Measurements from ENCODE around the gene DCAKD. TPM values are rescaled to one million over a fixed set of nuclear protein-coding genes. Genes with fewer than 3 reads are reported as not detected.

DCAKD gene
- polyA plus RNA-seq, 2 donors, result 11.8 to 15.8 TPM

DNA sequence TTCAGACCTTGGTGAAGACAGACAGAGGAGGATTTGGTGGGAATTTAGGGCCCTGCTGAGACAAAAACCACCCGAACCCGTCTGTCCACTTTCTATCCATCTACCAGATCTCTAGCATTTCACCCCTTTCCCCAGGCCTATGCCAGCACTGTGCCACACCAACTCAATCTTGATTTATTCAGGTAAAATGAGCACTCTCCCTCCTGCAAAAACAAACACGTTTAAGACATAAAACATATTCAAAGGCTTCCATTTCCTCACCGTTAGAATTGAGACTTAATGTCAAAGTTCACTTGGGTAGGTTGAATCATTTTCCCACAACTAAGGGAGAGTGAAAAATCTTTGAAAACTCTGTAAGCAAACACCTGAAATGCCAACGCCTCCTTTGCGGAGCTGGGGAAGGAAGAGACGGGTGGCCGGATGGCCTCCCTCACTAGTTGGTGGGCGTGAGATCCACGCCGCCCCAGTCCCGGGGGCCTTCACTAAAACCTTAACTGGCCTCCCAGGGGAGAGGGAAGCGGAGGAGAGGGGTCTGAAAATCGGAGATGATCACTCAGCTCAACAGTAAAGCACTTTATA, 862 bp downstream of the DCAKD start:
- peaks cover 0 to 3% of the 10 kb centered on the region in 2 donors for H3K4me1 ChIP-seq (ENCODE audit: control insufficient read depth in 2 of 2, insufficient read depth in 2 of 2, low read length in 1 of 2)
- H3K4me3 ChIP-seq (ENCODE audit: low read depth in 1 of 2, low read length in 2 of 2), result peak overlapping the region; percentile 53 to 60
- no peaks in the 10 kb centered on the region for H3K9me3 ChIP-seq (ENCODE audit: control insufficient read depth in 2 of 2, insufficient read depth in 1 of 2, low read depth in 1 of 2, low read length in 1 of 2)
- no peaks in the 10 kb centered on the region for H3K36me3 ChIP-seq (ENCODE audit: control insufficient read depth in 2 of 2, insufficient read depth in 2 of 2, low read length in 1 of 2)
- H3K27ac ChIP-seq (ENCODE audit: low read depth in 2 of 2, low read length in 1 of 2), result peak overlapping the region; percentile 92 to 99
- no peaks in the 10 kb centered on the region for H3K27me3 ChIP-seq (ENCODE audit: control insufficient read depth in 1 of 2, insufficient read depth in 2 of 2, low read length in 2 of 2)
- 2 to 4% methylated on average over 14 of the region's 14 CpGs for WGBS, 2 donors

DNA sequence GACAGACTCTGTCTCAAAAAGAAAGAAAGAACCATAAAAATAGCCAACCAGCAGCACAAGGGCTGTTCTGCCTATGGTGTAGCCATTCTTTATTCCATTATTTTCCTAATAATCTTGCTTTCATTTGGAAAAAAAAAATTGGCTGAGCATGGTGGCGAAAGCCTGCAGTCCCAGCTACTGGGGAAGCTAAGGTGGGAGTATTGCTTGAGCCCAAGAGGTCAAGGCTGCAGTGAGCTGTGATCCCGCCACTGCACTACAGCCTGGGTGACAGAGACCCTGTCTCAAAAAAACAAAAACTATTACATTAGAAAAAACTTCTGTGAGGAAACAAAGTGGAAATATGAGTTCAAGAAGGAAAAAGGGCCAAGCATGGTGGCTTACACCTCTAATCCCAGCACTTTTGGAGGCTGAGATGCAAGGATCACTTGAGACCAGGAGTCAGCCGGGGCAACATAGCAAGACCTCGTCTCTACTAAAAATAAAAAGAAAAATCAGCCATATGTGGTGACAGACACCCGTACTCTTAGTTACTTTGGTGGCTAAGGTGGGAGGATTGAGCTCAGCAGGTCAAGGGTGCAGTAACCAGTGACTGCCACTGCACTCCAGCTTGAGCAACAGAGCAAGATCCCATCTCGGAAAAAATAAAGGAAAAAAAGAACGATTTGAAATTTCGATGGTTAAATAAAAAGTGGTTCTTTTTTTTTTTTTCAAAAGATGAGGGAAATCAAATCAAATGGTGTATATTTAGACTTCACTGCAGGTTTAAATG, 2.5 kb downstream of the DCAKD start:
- no peaks in the 10 kb centered on the region for H3K27me3 ChIP-seq (ENCODE audit: control insufficient read depth in 1 of 2, insufficient read depth in 2 of 2, low read length in 2 of 2)
- H3K36me3 ChIP-seq (ENCODE audit: control insufficient read depth in 2 of 2, insufficient read depth in 2 of 2, low read length in 1 of 2), result no peaks in the 10 kb centered on the region
- H3K9me3 ChIP-seq (ENCODE audit: control insufficient read depth in 2 of 2, insufficient read depth in 1 of 2, low read depth in 1 of 2, low read length in 1 of 2), result no peaks in the 10 kb centered on the region
- 88 to 89% methylated on average over 8 of the region's 8 CpGs for WGBS, 2 donors
- peak overlapping the region; percentile 38 to 45 for H3K27ac ChIP-seq (ENCODE audit: low read depth in 2 of 2, low read length in 1 of 2)
- no peak overlapping the region for H3K4me3 ChIP-seq (ENCODE audit: low read depth in 1 of 2, low read length in 2 of 2)
- H3K4me1 ChIP-seq (ENCODE audit: control insufficient read depth in 2 of 2, insufficient read depth in 2 of 2, low read length in 1 of 2), result peaks cover 0 to 7% of the 10 kb centered on the region in 2 donors

DNA sequence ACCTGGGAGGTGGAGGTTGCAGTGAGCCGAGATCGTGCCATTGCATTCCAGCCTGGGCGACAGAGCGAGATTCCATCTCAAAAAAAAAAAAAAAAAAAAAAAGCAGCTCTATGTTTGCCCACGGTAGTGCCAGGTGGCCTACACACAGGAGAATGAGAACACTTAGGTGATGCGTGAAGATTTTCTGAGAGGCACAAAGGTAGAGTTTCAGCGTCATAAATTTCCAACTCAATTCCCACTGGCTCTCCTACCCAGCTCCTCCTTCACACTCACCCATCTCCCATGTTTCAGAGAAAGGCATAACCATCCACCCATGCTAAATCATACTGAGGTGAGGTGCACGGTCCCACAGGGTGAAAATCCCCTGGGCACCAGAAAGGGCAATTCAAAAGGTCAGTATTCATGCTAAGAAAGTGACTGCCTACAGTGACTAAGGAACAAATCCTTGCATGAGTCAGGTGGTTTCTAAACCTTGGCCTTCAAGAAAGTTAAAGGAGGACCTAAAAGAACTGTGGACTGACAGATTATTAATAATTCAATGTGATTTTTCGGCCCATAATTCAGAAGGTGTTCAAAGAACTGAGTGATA, 4.8 kb downstream of the DCAKD start:
- WGBS, 2 donors, result 67 to 79% methylated on average over 8 to 9 of the region's 9 CpGs
- peak overlapping the region; percentile 87 to 91 for H3K27ac ChIP-seq (ENCODE audit: low read depth in 2 of 2, low read length in 1 of 2)
- H3K36me3 ChIP-seq (ENCODE audit: control insufficient read depth in 2 of 2, insufficient read depth in 2 of 2, low read length in 1 of 2), result no peaks in the 10 kb centered on the region
- peaks cover 3 to 13% of the 10 kb centered on the region in 2 donors for H3K4me1 ChIP-seq (ENCODE audit: control insufficient read depth in 2 of 2, insufficient read depth in 2 of 2, low read length in 1 of 2)
- H3K4me3 ChIP-seq (ENCODE audit: low read depth in 1 of 2, low read length in 2 of 2), result no peak overlapping the region
- H3K9me3 ChIP-seq (ENCODE audit: control insufficient read depth in 2 of 2, insufficient read depth in 1 of 2, low read depth in 1 of 2, low read length in 1 of 2), result no peaks in the 10 kb centered on the region
- no peaks in the 10 kb centered on the region for H3K27me3 ChIP-seq (ENCODE audit: control insufficient read depth in 1 of 2, insufficient read depth in 2 of 2, low read length in 2 of 2)

DNA sequence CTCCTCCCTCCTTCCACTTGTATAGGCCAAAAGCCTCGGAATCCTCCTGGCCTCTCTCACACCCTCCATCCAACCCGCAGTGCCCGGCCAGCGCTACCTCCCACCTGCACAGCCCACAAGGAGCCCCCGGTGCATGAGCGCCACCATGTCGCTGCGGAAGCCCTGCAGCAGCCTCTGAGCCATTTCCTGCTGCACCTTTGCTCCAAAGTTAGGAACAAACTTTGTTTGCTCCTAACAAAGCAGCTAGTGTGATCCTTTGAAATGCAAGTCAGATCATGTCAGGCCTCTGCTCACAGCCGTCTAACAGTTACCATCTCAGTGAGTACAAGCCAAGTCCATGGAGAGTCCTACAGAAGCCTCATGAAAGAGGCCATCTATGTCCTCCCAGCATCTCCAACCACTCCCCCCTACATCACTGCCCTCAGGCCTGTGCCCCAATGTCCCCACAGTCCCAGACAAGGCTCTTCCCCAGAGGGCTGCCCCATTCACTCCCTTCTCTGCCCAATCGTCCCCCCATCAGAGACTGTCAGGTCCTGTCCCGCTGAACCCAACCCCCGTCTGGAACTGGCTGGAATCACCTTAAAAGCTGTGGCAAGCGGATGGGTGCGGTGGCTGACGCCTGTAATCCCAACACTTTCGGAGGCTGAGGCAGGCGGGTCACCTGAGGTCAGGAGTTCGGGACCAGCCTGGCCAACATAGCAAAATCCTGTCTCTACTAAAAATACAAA, 7.5 kb downstream of the DCAKD start:
- Histone ChIP-seq H3K27ac (ENCODE audit: low read depth in 2 of 2, low read length in 1 of 2) (peak overlapping the region; percentile 77 to 96), H3K36me3 (ENCODE audit: control insufficient read depth in 2 of 2, insufficient read depth in 2 of 2, low read length in 1 of 2) (no peaks in the 10 kb centered on the region), H3K9me3 (ENCODE audit: control insufficient read depth in 2 of 2, insufficient read depth in 1 of 2, low read depth in 1 of 2, low read length in 1 of 2) (no peaks in the 10 kb centered on the region), H3K27me3 (ENCODE audit: control insufficient read depth in 1 of 2, insufficient read depth in 2 of 2, low read length in 2 of 2) (no peaks in the 10 kb centered on the region), H3K4me3 (ENCODE audit: low read depth in 1 of 2, low read length in 2 of 2) (peak overlapping the region in 1 of 2 donors; percentile 19), H3K4me1 (ENCODE audit: control insufficient read depth in 2 of 2, insufficient read depth in 2 of 2, low read length in 1 of 2) (peaks cover 3 to 18% of the 10 kb centered on the region in 2 donors)
- WGBS, 2 donors, result 45 to 58% methylated on average over 18 of the region's 18 CpGs

DNA sequence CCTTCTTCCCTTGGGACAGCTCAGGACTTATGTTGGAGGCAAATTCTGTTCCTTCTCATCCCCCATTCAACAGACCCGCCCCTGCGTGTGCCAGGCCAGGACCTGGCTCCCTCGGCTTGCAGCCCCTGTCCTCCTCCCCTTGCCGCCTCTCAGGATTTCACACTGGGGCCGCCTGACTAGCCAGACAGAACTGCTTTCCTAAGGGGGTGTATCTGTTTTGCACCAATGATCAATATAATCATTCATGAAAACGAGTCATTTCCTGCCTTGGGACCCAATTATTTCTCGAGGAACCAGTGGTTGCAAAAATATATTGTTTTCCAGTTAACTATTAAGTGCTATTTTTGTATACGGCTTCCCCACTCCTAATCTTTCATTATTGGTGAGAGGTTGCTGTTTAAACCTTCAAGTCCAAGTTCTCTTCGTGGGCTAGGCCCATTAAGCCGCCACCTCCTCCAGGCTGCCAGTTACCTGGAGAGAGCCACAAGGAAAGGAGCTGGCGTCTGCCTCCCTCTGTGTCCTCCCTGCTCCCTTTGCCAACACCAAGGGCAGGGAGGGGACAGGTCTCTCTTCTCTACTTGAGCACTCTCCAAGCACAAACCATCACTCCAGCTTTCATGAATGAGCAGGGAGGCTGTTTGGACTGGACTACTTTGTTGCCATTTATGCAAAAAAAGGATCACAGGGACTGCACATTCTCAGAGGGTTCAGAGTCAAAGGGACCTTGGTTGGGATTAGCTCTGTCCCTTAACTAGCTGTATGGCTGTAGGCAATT, 8.9 kb downstream of the DCAKD start:
- peak overlapping the region; percentile 16 to 96 for H3K27ac ChIP-seq (ENCODE audit: low read depth in 2 of 2, low read length in 1 of 2)
- H3K4me3 ChIP-seq (ENCODE audit: low read depth in 1 of 2, low read length in 2 of 2), result no peak overlapping the region
- H3K36me3 ChIP-seq (ENCODE audit: control insufficient read depth in 2 of 2, insufficient read depth in 2 of 2, low read length in 1 of 2), result no peaks in the 10 kb centered on the region
- 70 to 74% methylated on average over 11 of the region's 11 CpGs for WGBS, 2 donors
- H3K4me1 ChIP-seq (ENCODE audit: control insufficient read depth in 2 of 2, insufficient read depth in 2 of 2, low read length in 1 of 2), result peaks cover 8 to 19% of the 10 kb centered on the region in 2 donors
- no peaks in the 10 kb centered on the region for H3K9me3 ChIP-seq (ENCODE audit: control insufficient read depth in 2 of 2, insufficient read depth in 1 of 2, low read depth in 1 of 2, low read length in 1 of 2)
- no peaks in the 10 kb centered on the region for H3K27me3 ChIP-seq (ENCODE audit: control insufficient read depth in 1 of 2, insufficient read depth in 2 of 2, low read length in 2 of 2)

DNA sequence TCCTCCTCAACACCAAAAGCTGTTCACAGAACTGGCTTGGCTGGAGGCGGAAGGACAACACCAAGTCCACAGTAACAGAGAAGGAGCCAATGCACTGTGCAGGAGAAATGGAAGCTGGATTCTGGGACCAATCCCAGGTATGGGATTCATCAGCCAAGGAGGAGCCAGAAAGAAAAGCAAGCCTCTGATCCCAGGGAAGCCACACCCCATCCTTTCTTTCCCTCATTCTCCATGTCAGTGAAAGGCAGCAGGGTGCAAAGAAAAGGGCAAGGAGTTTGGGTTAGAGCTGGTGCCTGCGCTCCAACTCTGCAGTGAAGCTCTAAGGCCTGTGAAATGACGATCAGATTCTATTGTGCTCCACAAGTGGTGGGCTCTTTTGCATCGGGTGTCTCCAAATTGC, 11.0 kb downstream of the DCAKD start:
- Histone ChIP-seq H3K27me3 (ENCODE audit: control insufficient read depth in 1 of 2, insufficient read depth in 2 of 2, low read length in 2 of 2) (no peaks in the 10 kb centered on the region), H3K9me3 (ENCODE audit: control insufficient read depth in 2 of 2, insufficient read depth in 1 of 2, low read depth in 1 of 2, low read length in 1 of 2) (no peaks in the 10 kb centered on the region), H3K4me3 (ENCODE audit: low read depth in 1 of 2, low read length in 2 of 2) (no peak overlapping the region), H3K4me1 (ENCODE audit: control insufficient read depth in 2 of 2, insufficient read depth in 2 of 2, low read length in 1 of 2) (peaks cover 8 to 17% of the 10 kb centered on the region in 2 donors), H3K36me3 (ENCODE audit: control insufficient read depth in 2 of 2, insufficient read depth in 2 of 2, low read length in 1 of 2) (no peaks in the 10 kb centered on the region), H3K27ac (ENCODE audit: low read depth in 2 of 2, low read length in 1 of 2) (peak overlapping the region; percentile 24 to 33)
- WGBS, 2 donors, result 67 to 70% methylated on average over 4 of the region's 4 CpGs

DNA sequence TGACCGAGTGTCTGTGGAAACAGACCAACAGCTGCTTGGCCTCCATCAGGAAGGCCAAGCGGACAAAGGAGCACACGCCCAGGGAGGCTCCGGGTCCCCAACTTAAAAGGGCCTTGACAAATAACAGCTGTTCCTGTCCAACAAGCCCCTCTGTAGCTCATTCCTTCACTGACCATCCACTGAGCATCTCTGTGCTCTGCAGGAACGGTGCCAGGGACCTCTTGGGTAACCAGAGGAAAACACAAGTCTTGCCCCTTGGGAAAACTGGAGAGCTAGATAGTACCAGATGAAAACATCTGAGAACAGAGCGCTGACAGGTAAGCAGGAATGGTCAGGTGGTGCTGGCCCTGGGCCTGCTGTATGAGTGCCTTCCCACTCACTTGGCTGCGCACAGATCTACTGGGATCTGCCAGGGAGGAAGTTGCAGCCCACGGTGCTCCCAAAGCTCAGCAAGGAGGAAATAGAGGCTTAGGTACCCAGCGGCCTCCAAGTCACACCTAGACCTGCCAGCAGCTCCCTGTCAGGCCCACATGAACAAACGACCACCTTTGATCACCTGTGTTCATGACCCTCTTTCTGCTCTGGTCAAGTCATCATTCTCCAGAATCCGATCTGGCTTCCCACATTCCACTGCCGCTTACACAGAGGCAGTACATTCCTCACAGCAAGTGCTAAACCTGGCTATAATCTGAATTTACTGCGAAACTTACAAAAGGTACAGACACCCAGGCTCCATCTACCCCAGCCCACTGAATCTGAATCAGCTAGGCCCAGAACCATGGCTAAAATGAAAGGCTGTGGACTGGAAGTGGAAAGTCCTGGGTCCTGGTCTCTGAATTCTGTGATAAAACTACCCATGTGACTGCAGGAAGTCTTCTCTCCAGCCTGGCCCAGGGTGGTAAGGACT, 12.5 kb downstream of the DCAKD start:
- Histone ChIP-seq H3K4me3 (ENCODE audit: low read depth in 1 of 2, low read length in 2 of 2) (no peak overlapping the region), H3K4me1 (ENCODE audit: control insufficient read depth in 2 of 2, insufficient read depth in 2 of 2, low read length in 1 of 2) (peaks cover 8 to 13% of the 10 kb centered on the region in 2 donors), H3K36me3 (ENCODE audit: control insufficient read depth in 2 of 2, insufficient read depth in 2 of 2, low read length in 1 of 2) (peaks cover 0 to 2% of the 10 kb centered on the region in 2 donors), H3K9me3 (ENCODE audit: control insufficient read depth in 2 of 2, insufficient read depth in 1 of 2, low read depth in 1 of 2, low read length in 1 of 2) (no peaks in the 10 kb centered on the region), H3K27ac (ENCODE audit: low read depth in 2 of 2, low read length in 1 of 2) (peak overlapping the region; percentile 1 to 53), H3K27me3 (ENCODE audit: control insufficient read depth in 1 of 2, insufficient read depth in 2 of 2, low read length in 2 of 2) (no peaks in the 10 kb centered on the region)
- 47 to 58% methylated on average over 13 of the region's 13 CpGs for WGBS, 2 donors

DNA sequence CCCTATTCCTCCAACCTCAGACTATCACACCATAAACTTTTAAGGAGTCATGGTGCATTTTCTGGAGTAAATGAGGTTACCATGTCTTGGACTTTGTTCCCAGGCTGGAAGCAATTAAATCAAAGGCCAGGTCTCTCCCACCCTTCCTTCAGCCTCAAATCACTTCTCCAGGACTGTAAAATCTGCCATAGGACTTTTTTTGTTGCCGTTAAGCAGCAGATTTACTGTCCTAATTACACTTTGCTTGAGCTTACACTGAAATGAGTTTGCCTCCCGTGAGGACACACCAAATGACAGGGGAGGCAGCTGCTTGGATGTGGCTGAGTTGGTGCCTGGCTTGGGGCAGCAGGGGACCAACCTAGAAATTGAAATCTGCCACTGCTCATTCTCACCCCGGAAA, 14.7 kb downstream of the DCAKD start:
- H3K27ac ChIP-seq (ENCODE audit: low read depth in 2 of 2, low read length in 1 of 2), result no peak overlapping the region
- H3K9me3 ChIP-seq (ENCODE audit: control insufficient read depth in 2 of 2, insufficient read depth in 1 of 2, low read depth in 1 of 2, low read length in 1 of 2), result no peaks in the 10 kb centered on the region
- 73 to 85% methylated on average over 3 of the region's 3 CpGs for WGBS, 2 donors
- peaks cover 0 to 8% of the 10 kb centered on the region in 2 donors for H3K36me3 ChIP-seq (ENCODE audit: control insufficient read depth in 2 of 2, insufficient read depth in 2 of 2, low read length in 1 of 2)
- peaks cover 4 to 7% of the 10 kb centered on the region in 2 donors for H3K4me1 ChIP-seq (ENCODE audit: control insufficient read depth in 2 of 2, insufficient read depth in 2 of 2, low read length in 1 of 2)
- H3K27me3 ChIP-seq (ENCODE audit: control insufficient read depth in 1 of 2, insufficient read depth in 2 of 2, low read length in 2 of 2), result no peaks in the 10 kb centered on the region
- no peak overlapping the region for H3K4me3 ChIP-seq (ENCODE audit: low read depth in 1 of 2, low read length in 2 of 2)
